Activated T-cell treated with anti-CD3 and anti-CD28 coated beads, Interleukin-2, amount 50 U/mL, for 24 hours (primary cell): ENCODE data around the gene ANO3.
"Not testable (repeated sequence)": the region's sequence is repeated elsewhere in the genome, so short reads cannot be mapped to it uniquely, and the experiment has no call there.

Experiments used
- DNase-seq: peaks from one replicate; pipeline ENCODE4 v3.0.0-alpha.2; 2020
- H3K27ac Mint-ChIP-seq: 2 replicates; pipeline ENCODE4 v1.8.0; 2020; ENCODE audit warnings: mild to moderate bottlenecking, mixed read lengths
- H3K27me3 Mint-ChIP-seq: 2 replicates; pipeline ENCODE4 v1.8.0; 2020; ENCODE audit warnings: mixed read lengths
- H3K36me3 Mint-ChIP-seq: 2 replicates; pipeline ENCODE4 v1.8.0; 2020; ENCODE audit warnings: low read depth, mixed read lengths
- H3K4me1 Mint-ChIP-seq: 2 replicates; pipeline ENCODE4 v1.8.0; 2020; ENCODE audit warnings: low read depth, mixed read lengths
- H3K4me3 Mint-ChIP-seq: 2 replicates; pipeline ENCODE4 v1.8.0; 2020; ENCODE audit warnings: mild to moderate bottlenecking, moderate library complexity, mixed read lengths
- H3K9me3 Mint-ChIP-seq: 2 replicates; pipeline ENCODE4 v1.8.0; 2020; ENCODE audit warnings: mixed read lengths

The ANO3 gene

DNA sequence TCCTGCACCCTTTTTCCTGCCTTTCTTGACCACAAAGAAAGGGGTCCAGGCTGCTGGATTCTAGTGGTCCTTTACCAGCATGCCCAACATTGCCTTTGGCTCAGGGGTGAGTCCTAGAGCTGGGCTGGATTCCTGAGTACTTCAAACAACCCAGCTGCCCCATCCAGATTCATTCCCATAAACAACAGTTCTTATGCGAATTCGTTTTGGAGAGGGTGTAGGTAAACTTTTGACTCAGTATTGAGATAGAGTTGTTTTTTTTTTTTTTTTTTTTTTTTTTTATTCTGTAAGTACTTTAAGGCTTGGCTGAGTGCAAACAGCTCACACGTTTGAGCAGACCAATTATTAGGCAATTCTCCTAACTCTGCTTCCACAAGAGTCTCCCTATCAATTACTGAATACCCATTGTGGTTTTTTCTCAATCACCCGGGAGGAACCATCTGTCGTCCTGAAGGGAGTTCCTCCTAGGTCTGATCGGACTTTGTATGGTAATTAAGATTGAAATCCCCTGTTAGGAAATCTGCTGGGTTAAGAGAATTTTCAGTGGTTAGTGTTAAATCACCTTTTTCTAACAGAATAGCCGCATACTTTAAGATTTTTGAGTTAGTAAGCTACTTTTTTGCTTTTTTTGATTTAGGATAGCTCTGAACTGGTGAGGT lies 263.4 kb downstream of the ANO3 start:
- not testable (repeated sequence) for H3K27ac Mint-ChIP-seq, H3K36me3 Mint-ChIP-seq, H3K27me3 Mint-ChIP-seq, DNase-seq, H3K4me1 Mint-ChIP-seq, H3K4me3 Mint-ChIP-seq
- H3K9me3 Mint-ChIP-seq, result peaks cover 14% of the 10 kb centered on the region

DNA sequence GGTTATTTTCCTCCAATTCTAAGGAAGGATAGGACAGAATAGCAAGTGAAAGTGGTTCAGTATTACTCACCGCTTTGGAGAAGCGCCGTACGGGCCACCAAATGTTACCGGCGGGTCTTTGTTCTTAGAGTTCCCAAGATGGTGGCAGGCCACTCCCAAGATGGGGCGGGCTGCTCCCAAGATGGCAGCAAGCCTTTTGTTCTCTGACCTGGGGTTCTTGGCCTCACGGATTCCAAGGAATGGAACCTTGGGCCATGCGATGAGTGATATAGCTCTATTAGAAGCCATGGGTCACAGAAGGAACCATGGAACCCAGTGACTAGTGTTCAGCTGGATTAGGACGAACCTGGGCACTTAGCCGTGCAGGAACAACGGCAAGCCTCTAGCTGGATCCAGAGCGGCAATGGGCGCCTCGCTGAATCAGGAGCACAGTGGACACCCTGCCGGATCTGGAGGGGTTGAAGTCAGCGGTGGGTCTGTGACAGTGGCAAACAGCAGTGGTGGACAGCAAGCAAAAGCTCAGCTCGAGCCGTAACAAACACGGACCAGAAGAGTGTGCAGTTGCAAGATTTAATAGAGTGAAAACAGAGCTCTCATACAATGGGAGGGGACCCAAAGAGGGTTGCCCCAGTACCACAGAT lies 265.2 kb downstream of the ANO3 start:
- H3K36me3 Mint-ChIP-seq, H3K4me1 Mint-ChIP-seq, DNase-seq, H3K9me3 Mint-ChIP-seq, H3K27me3 Mint-ChIP-seq, H3K4me3 Mint-ChIP-seq, H3K27ac Mint-ChIP-seq: not testable (repeated sequence)

DNA sequence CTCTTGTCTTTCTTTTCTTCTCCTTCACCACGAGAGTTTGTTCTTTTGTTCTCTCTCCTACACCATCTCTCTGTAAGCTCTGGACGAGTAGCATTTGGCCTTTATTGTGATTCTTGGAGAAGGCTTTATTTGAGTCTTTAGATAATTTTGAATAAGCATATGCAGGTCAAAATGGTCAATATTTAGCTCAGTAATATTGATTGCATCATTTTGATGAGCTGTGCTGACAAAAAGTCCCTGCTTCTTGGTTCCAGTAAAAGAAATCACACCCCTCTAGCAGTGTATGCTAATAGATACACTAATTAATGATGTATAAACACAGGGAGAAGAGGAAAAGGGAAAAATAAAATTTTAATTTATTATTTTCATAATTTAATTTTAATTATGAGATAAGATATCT lies 266.0 kb downstream of the ANO3 start:
- Mint-ChIP-seq H3K4me3 (no peak overlapping the region), H3K27ac (no peak overlapping the region), H3K9me3 (peaks cover 9% of the 10 kb centered on the region), H3K36me3 (no peaks in the 10 kb centered on the region), H3K4me1 (no peaks in the 10 kb centered on the region), H3K27me3 (no peaks in the 10 kb centered on the region)
- no peak for DNase-seq

DNA sequence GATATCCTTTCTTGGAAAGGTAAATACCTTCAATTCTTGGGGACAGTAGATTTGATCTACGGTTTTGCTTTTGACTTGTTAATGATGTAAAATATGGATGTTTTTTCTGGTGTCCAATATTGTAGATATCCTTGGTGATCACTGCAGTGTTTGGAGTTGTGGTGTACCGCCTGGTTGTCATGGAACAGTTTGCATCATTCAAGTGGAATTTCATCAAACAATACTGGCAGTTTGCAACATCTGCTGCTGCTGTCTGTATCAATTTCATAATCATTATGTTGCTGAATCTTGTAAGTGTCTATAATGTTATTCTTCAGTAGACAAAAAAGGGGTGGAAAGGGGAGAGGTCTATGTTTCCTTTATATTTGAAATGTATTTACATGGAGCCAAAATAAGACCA lies 267.5 kb downstream of the ANO3 start:
- Mint-ChIP-seq H3K27ac (no peak overlapping the region), H3K27me3 (no peaks in the 10 kb centered on the region), H3K9me3 (peaks cover 14% of the 10 kb centered on the region), H3K36me3 (no peaks in the 10 kb centered on the region), H3K4me3 (no peak overlapping the region), H3K4me1 (no peaks in the 10 kb centered on the region)
- no peak for DNase-seq

DNA sequence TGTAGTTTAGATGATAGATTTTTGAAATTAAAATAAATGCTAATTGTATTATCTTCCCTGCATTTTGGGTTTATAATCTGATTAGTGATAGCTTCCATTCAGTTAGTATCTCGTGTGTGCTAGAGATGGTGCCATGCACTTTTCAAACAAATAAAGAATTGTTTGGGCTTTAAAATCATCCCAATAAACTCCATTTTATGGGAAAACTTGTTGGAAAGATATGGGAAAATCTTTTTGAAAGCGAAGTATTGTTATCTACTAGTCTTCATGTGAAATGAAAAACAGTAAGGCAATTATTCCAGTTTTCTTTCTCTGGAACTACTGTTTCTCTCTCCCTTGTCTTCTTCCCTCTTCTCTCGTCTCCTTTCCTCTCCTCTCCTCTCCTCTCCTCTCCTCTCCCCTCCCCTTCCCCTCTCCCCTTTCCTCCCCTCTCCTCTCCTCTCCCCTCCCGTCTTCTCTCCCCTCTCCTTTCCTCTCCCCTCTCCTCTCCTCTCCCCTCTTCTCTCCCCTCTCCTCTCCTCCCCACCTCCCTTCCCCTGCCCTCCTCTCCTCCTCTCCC lies 268.0 kb downstream of the ANO3 start:
- H3K9me3 Mint-ChIP-seq, result peaks cover 18% of the 10 kb centered on the region
- H3K27me3 Mint-ChIP-seq, result no peaks in the 10 kb centered on the region
- DNase-seq, result no peak
- H3K4me1 Mint-ChIP-seq, result no peaks in the 10 kb centered on the region
- H3K4me3 Mint-ChIP-seq, result no peak overlapping the region
- H3K27ac Mint-ChIP-seq, result no peak overlapping the region
- H3K36me3 Mint-ChIP-seq, result no peaks in the 10 kb centered on the region

DNA sequence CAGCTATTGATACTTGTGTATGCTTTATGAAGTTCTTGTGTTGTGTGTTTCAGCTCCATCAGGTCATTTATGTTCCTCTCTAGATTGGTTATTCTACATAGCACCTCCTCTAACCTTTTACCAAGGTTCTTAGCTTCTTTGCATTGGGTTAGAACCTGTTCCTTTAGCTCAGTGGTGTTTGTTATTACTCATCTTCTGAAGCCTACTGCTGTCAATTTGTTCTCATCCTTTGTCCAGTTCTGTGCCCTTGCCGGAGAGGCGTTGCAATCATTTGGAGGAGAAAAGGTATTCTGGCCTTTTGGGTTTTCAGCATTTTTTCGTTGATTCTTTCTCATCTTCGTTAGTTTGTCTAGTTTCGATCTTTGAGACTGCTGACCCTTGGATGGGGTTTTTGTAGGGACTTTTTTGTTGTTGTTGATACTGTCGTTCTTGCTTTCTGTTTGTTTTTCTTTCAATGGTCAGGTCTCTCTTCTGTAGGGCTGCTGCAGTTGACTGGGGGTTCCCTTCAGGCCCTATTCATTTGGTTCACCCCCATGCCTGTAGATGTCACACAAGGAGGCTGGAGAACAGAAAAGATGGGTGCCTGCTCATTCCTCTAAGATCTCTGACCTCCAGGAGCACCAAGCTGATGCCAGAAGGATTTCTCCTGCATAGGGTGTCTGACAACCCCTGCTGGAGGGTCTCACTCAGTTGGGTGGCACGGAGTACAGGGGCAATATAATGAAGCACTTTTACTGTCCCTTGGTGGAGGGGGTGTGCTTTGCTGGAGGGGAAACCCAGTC lies 276.0 kb downstream of the ANO3 start:
- no peaks in the 10 kb centered on the region for H3K4me1 Mint-ChIP-seq
- H3K27ac Mint-ChIP-seq, result no peak overlapping the region

DNA sequence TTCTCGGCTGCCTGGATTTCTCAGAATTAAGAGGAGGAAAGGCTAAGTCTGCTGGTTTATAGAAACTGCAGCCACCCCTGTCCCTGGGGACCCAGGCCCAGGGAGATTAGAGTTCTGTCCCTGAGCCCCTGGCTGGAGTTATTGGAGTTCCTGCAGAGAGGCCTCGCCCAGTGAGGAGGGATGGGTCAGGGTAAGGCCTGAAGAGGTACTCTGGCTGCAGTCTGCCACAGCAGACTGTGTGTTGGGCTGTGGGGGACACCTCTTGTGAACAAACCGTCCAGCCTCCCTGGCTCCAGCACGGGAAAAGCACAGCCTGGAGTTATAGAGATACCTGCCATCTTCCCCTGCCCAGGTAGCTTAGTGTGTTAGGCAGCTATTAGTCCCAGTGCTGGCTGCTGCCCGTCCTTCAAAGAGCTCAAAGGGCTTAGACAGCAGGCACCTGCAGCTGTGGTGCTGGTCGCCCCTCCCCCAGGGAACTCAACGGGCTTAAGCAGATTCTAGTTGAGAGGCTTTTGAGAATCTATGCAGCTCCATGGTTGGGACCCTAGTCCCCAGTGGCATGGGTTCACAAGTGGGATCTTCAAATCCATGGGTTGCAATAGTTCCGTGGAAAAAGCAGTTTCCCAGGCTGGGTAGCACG lies 276.7 kb downstream of the ANO3 start:
- no peaks in the 10 kb centered on the region for H3K27me3 Mint-ChIP-seq
- H3K36me3 Mint-ChIP-seq, result no peaks in the 10 kb centered on the region
- no peak overlapping the region for H3K4me3 Mint-ChIP-seq
- peaks cover 40% of the 10 kb centered on the region for H3K9me3 Mint-ChIP-seq
- H3K4me1 Mint-ChIP-seq, result no peaks in the 10 kb centered on the region
- no peak for DNase-seq
- H3K27ac Mint-ChIP-seq, result no peak overlapping the region

More for the DNA sequence above, 276.0 kb downstream of the ANO3 start:
- Mint-ChIP-seq H3K27me3 (no peaks in the 10 kb centered on the region), H3K4me3 (no peak overlapping the region), H3K36me3 (no peaks in the 10 kb centered on the region), H3K9me3 (peaks cover 34% of the 10 kb centered on the region)
- DNase-seq, result no peak

DNA sequence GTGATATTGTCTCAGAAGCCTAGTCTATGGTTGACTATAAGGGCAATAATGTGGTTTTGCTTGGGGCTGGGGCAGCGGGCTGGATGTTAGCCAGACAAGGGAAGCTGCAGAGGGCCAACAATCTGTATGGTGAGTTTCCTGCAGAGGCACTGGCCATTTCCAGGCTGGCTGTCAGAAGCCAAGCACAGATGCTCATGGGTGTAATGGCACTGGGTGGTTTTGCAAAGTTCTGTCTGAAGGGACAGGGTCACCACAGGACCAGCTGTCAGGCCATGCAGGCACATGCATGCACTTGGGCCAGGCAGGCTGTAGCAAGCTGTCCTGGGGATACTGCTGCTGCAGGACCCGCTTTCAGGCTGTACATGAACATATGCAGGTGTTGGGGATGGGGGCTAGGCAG lies 281.8 kb downstream of the ANO3 start:
- Mint-ChIP-seq H3K9me3 (peaks cover 24% of the 10 kb centered on the region), H3K27ac (no peak overlapping the region), H3K27me3 (no peaks in the 10 kb centered on the region), H3K36me3 (no peaks in the 10 kb centered on the region), H3K4me3 (no peak overlapping the region), H3K4me1 (no peaks in the 10 kb centered on the region)
- no peak for DNase-seq

DNA sequence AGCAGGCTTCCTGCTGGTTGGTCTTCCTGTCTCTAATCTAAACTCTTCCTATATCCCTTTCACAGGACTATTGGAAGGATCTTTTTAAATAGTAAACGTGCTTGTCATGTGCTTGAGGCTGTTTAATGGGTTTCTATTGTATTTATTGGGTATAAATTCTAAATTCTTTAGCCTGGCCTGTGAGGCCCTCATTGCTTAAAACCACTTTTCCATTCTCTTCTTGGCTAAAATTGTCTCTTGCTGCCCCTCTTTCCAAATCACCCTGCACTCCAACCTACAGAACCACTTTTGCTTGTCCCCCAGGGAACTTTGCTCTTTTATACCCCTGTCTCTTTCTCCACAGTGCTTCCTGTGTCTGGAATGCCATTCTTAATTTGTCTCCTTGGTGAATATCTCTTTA lies 286.5 kb downstream of the ANO3 start:
- Mint-ChIP-seq H3K27ac (no peak overlapping the region), H3K27me3 (no peaks in the 10 kb centered on the region), H3K4me1 (no peaks in the 10 kb centered on the region), H3K9me3 (peaks cover 2% of the 10 kb centered on the region), H3K36me3 (no peaks in the 10 kb centered on the region), H3K4me3 (no peak overlapping the region)
- no peak for DNase-seq

DNA sequence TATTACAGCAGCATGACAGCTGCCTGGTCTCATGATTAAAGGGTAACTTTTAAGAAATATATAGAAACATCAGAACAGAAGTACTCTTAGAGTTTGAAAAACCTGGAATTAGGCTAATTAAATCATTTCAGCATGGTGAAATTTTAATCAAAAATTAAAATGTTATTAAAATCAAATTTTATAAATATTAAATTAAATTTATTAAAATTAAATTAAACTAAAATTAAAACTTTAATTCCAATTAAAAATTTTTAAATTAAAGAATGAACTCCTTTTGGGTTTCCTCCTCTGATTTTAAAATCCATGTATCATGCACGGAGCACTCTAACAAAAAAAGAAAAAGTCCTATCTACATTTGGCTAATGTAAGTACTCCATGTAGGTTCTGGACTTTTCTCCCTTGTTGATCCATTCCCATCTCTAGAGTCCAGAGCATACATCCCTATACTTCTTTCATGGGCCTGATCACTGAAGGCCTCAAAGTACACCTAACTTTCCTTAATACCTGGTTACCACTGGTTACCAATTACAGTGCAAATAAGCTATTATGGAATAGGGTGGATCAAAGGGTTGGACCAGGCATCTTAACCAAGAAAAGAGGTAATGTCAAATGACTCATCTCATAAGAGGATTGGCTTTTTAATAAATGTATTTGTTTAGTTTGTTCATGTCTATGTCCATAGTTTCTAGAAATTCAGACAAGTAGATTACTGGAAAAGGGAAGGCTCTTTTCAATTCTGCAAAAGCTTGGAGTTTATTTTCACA lies 288.5 kb downstream of the ANO3 start:
- Mint-ChIP-seq H3K9me3 (no peaks in the 10 kb centered on the region), H3K36me3 (no peaks in the 10 kb centered on the region), H3K27ac (no peak overlapping the region), H3K4me1 (no peaks in the 10 kb centered on the region), H3K27me3 (no peaks in the 10 kb centered on the region), H3K4me3 (no peak overlapping the region)
- no peak for DNase-seq

DNA sequence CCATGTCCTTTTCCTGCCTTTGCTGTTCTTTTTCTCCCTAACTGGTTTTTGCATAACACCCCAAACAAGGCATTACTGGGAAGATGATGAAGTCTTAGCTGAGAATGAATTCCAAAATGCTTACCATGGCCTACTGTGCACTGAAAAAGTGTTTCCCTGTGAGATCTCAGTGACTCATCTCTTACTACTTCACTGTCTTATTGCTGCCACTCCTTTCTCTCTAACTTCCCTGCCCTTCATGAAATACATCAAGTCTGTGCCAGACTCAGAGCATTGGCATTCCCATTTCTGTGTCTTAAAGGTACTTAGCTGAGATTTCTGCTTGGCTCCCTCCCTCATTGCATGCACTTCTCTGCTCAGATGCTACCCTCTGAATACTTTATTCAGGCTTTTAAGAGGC lies 289.2 kb downstream of the ANO3 start:
- H3K4me1 Mint-ChIP-seq, result no peaks in the 10 kb centered on the region
- no peaks in the 10 kb centered on the region for H3K36me3 Mint-ChIP-seq
- no peaks in the 10 kb centered on the region for H3K27me3 Mint-ChIP-seq
- no peak overlapping the region for H3K4me3 Mint-ChIP-seq
- no peak overlapping the region for H3K27ac Mint-ChIP-seq
- no peak for DNase-seq
- no peaks in the 10 kb centered on the region for H3K9me3 Mint-ChIP-seq

DNA sequence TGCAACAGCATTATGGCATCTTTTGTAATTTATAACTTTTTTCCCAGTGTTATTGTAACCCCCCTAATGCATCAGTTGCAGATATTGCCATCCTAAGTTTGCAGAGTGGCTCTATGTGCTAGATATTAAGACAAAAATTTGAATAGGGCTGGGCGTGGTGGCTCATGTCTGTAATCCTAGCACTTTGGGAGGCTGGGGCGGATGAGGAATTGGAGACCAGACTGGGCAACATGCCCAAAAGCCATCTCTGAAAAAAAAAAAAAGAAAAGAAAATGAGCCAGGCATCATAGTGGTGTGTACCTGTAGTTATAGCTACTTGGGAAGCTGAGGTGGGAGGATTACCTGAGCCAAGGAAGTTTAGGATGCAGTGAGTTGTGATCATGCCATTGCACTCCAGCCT lies 290.3 kb downstream of the ANO3 start:
- no peaks in the 10 kb centered on the region for H3K9me3 Mint-ChIP-seq
- no peak overlapping the region for H3K4me3 Mint-ChIP-seq
- no peaks in the 10 kb centered on the region for H3K36me3 Mint-ChIP-seq
- H3K27ac Mint-ChIP-seq, result no peak overlapping the region
- H3K27me3 Mint-ChIP-seq, result no peaks in the 10 kb centered on the region
- H3K4me1 Mint-ChIP-seq, result no peaks in the 10 kb centered on the region
- DNase-seq, result no peak

DNA sequence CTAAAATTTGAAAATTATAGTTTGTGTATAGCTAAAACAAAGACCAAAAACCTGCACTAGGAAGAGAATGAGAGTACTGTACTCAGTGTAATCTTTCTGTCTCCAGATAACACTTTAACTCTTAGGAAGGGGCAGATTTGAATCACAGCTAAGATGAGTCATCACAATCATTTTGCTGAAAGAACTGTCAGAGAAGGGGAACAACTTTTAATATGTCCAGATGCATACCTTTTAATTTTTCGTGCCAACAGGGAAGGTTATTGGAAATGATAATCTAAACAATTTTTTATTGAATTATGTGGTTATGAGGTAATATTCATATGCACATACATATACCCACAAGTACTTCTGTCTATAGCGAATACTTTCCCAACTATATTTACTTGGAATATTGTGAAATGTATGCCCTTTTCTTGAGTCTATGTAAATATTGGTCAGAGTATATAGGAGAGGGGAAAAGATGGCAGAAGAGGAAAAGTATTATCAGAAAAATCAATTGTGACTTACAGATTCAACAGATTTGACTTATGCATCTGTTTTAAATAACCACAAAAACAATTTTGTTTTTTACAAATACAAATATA lies 291.2 kb downstream of the ANO3 start:
- no peak for DNase-seq
- no peak overlapping the region for H3K4me3 Mint-ChIP-seq
- H3K36me3 Mint-ChIP-seq, result no peaks in the 10 kb centered on the region
- H3K9me3 Mint-ChIP-seq, result no peaks in the 10 kb centered on the region
- no peaks in the 10 kb centered on the region for H3K4me1 Mint-ChIP-seq
- H3K27me3 Mint-ChIP-seq, result no peaks in the 10 kb centered on the region
- no peak overlapping the region for H3K27ac Mint-ChIP-seq

DNA sequence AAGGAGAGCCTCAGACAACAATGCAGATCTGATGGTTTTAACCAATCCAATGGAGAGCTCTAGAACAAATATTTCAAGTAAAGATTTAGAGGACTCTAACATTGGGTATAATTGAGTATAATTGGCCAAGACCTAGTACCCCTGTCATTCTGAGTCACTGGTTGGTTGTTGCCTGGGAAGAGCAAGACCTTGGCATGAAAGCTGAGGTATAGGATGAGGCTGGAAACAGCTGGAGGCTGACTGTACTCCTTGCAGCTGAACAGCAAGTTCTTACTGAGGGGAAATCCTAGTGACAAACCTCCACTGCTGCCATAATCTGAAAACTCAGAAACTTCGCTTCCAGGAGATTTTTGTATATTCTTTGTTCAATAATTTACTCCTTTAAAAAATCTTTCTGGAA lies 294.4 kb downstream of the ANO3 start:
- no peak for DNase-seq
- no peaks in the 10 kb centered on the region for H3K27me3 Mint-ChIP-seq
- peaks cover under 1% of the 10 kb centered on the region for H3K9me3 Mint-ChIP-seq
- no peaks in the 10 kb centered on the region for H3K4me1 Mint-ChIP-seq
- H3K4me3 Mint-ChIP-seq, result no peak overlapping the region
- no peak overlapping the region for H3K27ac Mint-ChIP-seq
- no peaks in the 10 kb centered on the region for H3K36me3 Mint-ChIP-seq
